WTC11 (cell line): Measurements from ENCODE around the gene SNAP47. TPM values are rescaled to one million over a fixed set of nuclear protein-coding genes. Genes with fewer than 3 reads are reported as not detected.
A peak's percentile ranks its signal among the peaks of the same experiment; 100 is the strongest.

Source experiments
- ATAC-seq: fragments of 200-7000 bp; cut with Tn5 transposase; 2 replicates; pipeline ENCODE4 v1.10.0; 2021; ENCODE audit warnings: mild to moderate bottlenecking, moderate library complexity
- CTCF ChIA-PET: fragments of 300-600 bp; sonication (Branson Sonifier 250); formaldehyde crosslinking; loops from one replicate; lab custom pipeline; 2021; ENCODE audit warnings: antibody characterized with exemption; lab: Charles Lee
- POLR2A ChIA-PET: fragments of 350-600 bp; sonication (Branson Sonifier 250); formaldehyde crosslinking; loops from one replicate; lab custom pipeline; 2021; ENCODE audit warnings: antibody characterized with exemption; lab: Charles Lee
- DNase-seq: peaks from one replicate; pipeline ENCODE4 v3.0.0; 2021; ENCODE audit warnings: low spot score
- H3K27ac Mint-ChIP-seq: 2 replicates; pipeline ENCODE4 v1.8.0; 2021; ENCODE audit warnings: mixed read lengths
- H3K27me3 Mint-ChIP-seq: 2 replicates; pipeline ENCODE4 v1.8.0; 2021; ENCODE audit warnings: low read depth, mild to moderate bottlenecking, moderate library complexity, mixed read lengths
- H3K36me3 Mint-ChIP-seq: 2 replicates; pipeline ENCODE4 v1.8.0; 2021; ENCODE audit warnings: mixed read lengths
- H3K4me1 Mint-ChIP-seq: 2 replicates; pipeline ENCODE4 v1.8.0; 2022; ENCODE audit warnings: mixed read lengths
- H3K4me3 Mint-ChIP-seq: 2 replicates; pipeline ENCODE4 v1.8.0; 2021; ENCODE audit warnings: mild to moderate bottlenecking, moderate library complexity, mixed read lengths
- H3K9me3 Mint-ChIP-seq: 2 replicates; pipeline ENCODE4 v1.8.0; 2021; ENCODE audit warnings: mixed read lengths
- AFF4 ChIP-seq: sonication (generic); formaldehyde crosslinking; IDR thresholded peaks from 2 replicates; pipeline ENCODE4 v1.8.1; 2023; ENCODE audit warnings: mild to moderate bottlenecking, missing genetic modification reagents, borderline replicate concordance
- ATF3 ChIP-seq: sonication (generic); formaldehyde crosslinking; conservative IDR thresholded peaks from 2 replicates; pipeline ENCODE4 v1.8.1; 2022; ENCODE audit warnings: mild to moderate bottlenecking, missing genetic modification reagents
- CREM ChIP-seq: sonication (generic); formaldehyde crosslinking; IDR thresholded peaks from 2 replicates; pipeline ENCODE4 v1.8.1; 2022; ENCODE audit warnings: mild to moderate bottlenecking, missing genetic modification reagents, moderate library complexity
- ELF4 ChIP-seq: sonication (generic); formaldehyde crosslinking; IDR thresholded peaks from 2 replicates; pipeline ENCODE4 v1.8.1; 2022; ENCODE audit warnings: low read depth, mild to moderate bottlenecking, moderate library complexity, missing genetic modification reagents
- ESRRA ChIP-seq: sonication (generic); formaldehyde crosslinking; IDR thresholded peaks from 2 replicates; pipeline ENCODE4 v1.8.1; 2022; ENCODE audit warnings: mild to moderate bottlenecking, missing genetic modification reagents, borderline replicate concordance
- HMGXB4 ChIP-seq: sonication (generic); formaldehyde crosslinking; IDR thresholded peaks from 2 replicates; pipeline ENCODE4 v1.8.1; 2023; ENCODE audit warnings: mild to moderate bottlenecking, moderate library complexity, missing genetic modification reagents
- IRF1 ChIP-seq: sonication (generic); formaldehyde crosslinking; IDR thresholded peaks from 2 replicates; pipeline ENCODE4 v1.8.0; 2023; ENCODE audit warnings: missing genetic modification reagents
- MYBL2 ChIP-seq: sonication (generic); formaldehyde crosslinking; IDR thresholded peaks from 2 replicates; pipeline ENCODE4 v1.8.1; 2023; ENCODE audit warnings: mild to moderate bottlenecking, moderate library complexity, missing genetic modification reagents
- NFATC4 ChIP-seq: fragments of 250-450 bp; sonication (Bioruptor Pico); IDR thresholded peaks from 2 replicates; pipeline ENCODE4 v1.9.0; 2021; ENCODE audit warnings: mild to moderate bottlenecking
- NFYB ChIP-seq: sonication (generic); formaldehyde crosslinking; conservative IDR thresholded peaks from 2 replicates; pipeline ENCODE4 v1.8.0; 2022; ENCODE audit warnings: low read depth, missing genetic modification reagents
- PRRX2 ChIP-seq: fragments of 250-450 bp; sonication (Bioruptor Pico); IDR thresholded peaks from 2 replicates; pipeline ENCODE4 v1.8.0; 2021; ENCODE audit warnings: mild to moderate bottlenecking
- RELA ChIP-seq: sonication (generic); formaldehyde crosslinking; IDR thresholded peaks from 2 replicates; pipeline ENCODE4 v1.8.1; 2022; ENCODE audit warnings: missing genetic modification reagents, mild to moderate bottlenecking, borderline replicate concordance
- RORB ChIP-seq: fragments of 250-450 bp; sonication (Bioruptor Pico); IDR thresholded peaks from 2 replicates; pipeline ENCODE4 v1.9.0; 2021; ENCODE audit warnings: mild to moderate bottlenecking
- TEAD4 ChIP-seq: sonication (generic); formaldehyde crosslinking; IDR thresholded peaks from 2 replicates; pipeline ENCODE4 v1.8.0; 2022; ENCODE audit warnings: mild to moderate bottlenecking, missing genetic modification reagents
- ZNF671 ChIP-seq: fragments of 250-450 bp; sonication (Bioruptor Pico); IDR thresholded peaks from 2 replicates; pipeline ENCODE4 v1.8.0; 2021; ENCODE audit warnings: mild to moderate bottlenecking
- total RNA-seq: library from RNA; stranded (reverse); gene quantifications from 3 replicates; pipeline ENCODE4 v1.2.3, GENCODE V29; 2021
- TF ChIP-seq, protein P1 (sequence below): sonication (generic); formaldehyde crosslinking; IDR thresholded peaks from 2 replicates; pipeline ENCODE4 v1.8.0; 2022; ENCODE audit warnings: mild to moderate bottlenecking, missing genetic modification reagents
- TF ChIP-seq, protein P2 (sequence below): fragments of 250-450 bp; sonication (Bioruptor Pico); IDR thresholded peaks from 2 replicates; pipeline ENCODE4 v1.9.0; 2021; ENCODE audit warnings: moderate library complexity, mild to moderate bottlenecking, inconsistent platforms, borderline replicate concordance

SNAP47 gene
- total RNA-seq, 1 experiment from 2014 or later: 50.8 TPM

- peak; percentile 48; the same call in 1 of the 2 replicates for TF ChIP-seq ESRRA (CRISPR knock-in tag)
- TF ChIP-seq ELF4 (CRISPR knock-in tag): no peak
- peak; percentile 68 for TF ChIP-seq IRF1 (CRISPR knock-in tag)
- peak; percentile 93; the same call in 1 of the 2 replicates for TF ChIP-seq MYBL2 (CRISPR knock-in tag)
Observed at GRCh38 chr1:227734856-227735538, at the start of gene SNAP47, which contains the start of gene JMJD4 (continued).

GRCh38 chr1:227685807-227686206, 49.4 kb upstream of the SNAP47 start:
- POLR2A ChIA-PET: no interaction called here
- H3K36me3 Mint-ChIP-seq: peaks cover 7% of the 10 kb centered on the region
- TF ChIP-seq ZNF671: no peak
- TF ChIP-seq, protein P1, sequence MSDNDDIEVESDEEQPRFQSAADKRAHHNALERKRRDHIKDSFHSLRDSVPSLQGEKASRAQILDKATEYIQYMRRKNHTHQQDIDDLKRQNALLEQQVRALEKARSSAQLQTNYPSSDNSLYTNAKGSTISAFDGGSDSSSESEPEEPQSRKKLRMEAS: no peak
- TF ChIP-seq AFF4 (CRISPR knock-in tag): no peak
- no peak for TF ChIP-seq TEAD4
- TF ChIP-seq NFYB (CRISPR knock-in tag): no peak
- no peak for TF ChIP-seq ATF3 (CRISPR knock-in tag)
- no peak for TF ChIP-seq NFATC4 (CRISPR knock-in tag)
- TF ChIP-seq, protein P2, sequence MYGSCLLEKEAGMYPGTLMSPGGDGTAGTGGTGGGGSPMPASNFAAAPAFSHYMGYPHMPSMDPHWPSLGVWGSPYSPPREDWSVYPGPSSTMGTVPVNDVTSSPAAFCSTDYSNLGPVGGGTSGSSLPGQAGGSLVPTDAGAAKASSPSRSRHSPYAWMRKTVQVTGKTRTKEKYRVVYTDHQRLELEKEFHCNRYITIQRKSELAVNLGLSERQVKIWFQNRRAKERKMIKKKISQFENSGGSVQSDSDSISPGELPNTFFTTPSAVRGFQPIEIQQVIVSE (CRISPR knock-in tag): no peak
- no peak for TF ChIP-seq PRRX2 (CRISPR knock-in tag)
- TF ChIP-seq RELA (CRISPR knock-in tag): no peak
- no peak for TF ChIP-seq RORB
- TF ChIP-seq CREM (CRISPR knock-in tag): no peak
- no peak for TF ChIP-seq HMGXB4 (CRISPR knock-in tag)
- no peak overlapping the region for H3K4me3 Mint-ChIP-seq
- ATAC-seq: no peak
- no peak for DNase-seq
- H3K4me1 Mint-ChIP-seq: peaks cover 3% of the 10 kb centered on the region
- CTCF ChIA-PET: no interaction called here
- no peaks in the 10 kb centered on the region for H3K27me3 Mint-ChIP-seq
- no peak overlapping the region for H3K27ac Mint-ChIP-seq
- H3K9me3 Mint-ChIP-seq: peaks cover 56% of the 10 kb centered on the region
